WERI-Rb-1 (cell line): Measurements from ENCODE around the gene KCNQ2.

Experiments
- DNase-seq: peaks from one replicate; pipeline ENCODE4 v3.0.0-alpha.2; 2020
- H3K27ac ChIP-seq: fragments of 250-450 bp; sonication (Bioruptor Pico); 2 replicates; pipeline ENCODE4 v1.5.1; 2020; ENCODE audit warnings: mild to moderate bottlenecking, moderate library complexity
- H3K27me3 ChIP-seq: fragments of 250-450 bp; sonication (Bioruptor Pico); 2 replicates; pipeline ENCODE4 v1.5.1; 2021; ENCODE audit warnings: mild to moderate bottlenecking, low read depth, moderate library complexity; ENCODE audit not compliant: insufficient read depth, severe bottlenecking
- H3K36me3 ChIP-seq: fragments of 250-450 bp; sonication (Bioruptor Pico); 2 replicates; pipeline ENCODE4 v1.5.1; 2020; ENCODE audit warnings: mild to moderate bottlenecking, moderate library complexity
- H3K4me3 ChIP-seq: 2 replicates; pipeline ENCODE4 v1.5.1; 2011; ENCODE audit warnings: low read depth, mild to moderate bottlenecking, control low read depth, low read length
- H3K9me3 ChIP-seq: fragments of 250-450 bp; sonication (Bioruptor Pico); 2 replicates; pipeline ENCODE4 v1.5.1; 2021; ENCODE audit warnings: mild to moderate bottlenecking, moderate library complexity; ENCODE audit not compliant: severe bottlenecking
- CTCF ChIP-seq: IDR thresholded peaks from 2 replicates; pipeline ENCODE4 v1.5.1; 2011; ENCODE audit warnings: low read depth, mild to moderate bottlenecking, control low read depth, inconsistent platforms, low read length

The KCNQ2 gene

GRCh38 chr20:63414720-63415430 lies 57.6 kb downstream of the KCNQ2 start:
- TF ChIP-seq CTCF = no peak
- H3K36me3 ChIP-seq = peaks cover 20% of the 10 kb centered on the region
- H3K9me3 ChIP-seq = no peaks in the 10 kb centered on the region
- peak overlapping the region; percentile 44; the same call in 1 of the 2 replicates for H3K27ac ChIP-seq
- no peak overlapping the region for H3K4me3 ChIP-seq
- DNase-seq = no peak
- no peaks in the 10 kb centered on the region for H3K27me3 ChIP-seq

- Histone ChIP-seq H3K9me3 (no peaks in the 10 kb centered on the region), H3K27ac (no peak overlapping the region), H3K36me3 (peaks cover 20% of the 10 kb centered on the region), H3K4me3 (no peak overlapping the region), H3K27me3 (no peaks in the 10 kb centered on the region)
- no peak for DNase-seq
- TF ChIP-seq CTCF = no peak
These were observed 58.3 kb downstream of the KCNQ2 start for GRCh38 chr20:63413963-63414684.

- DNase-seq = no peak
- no peaks in the 10 kb centered on the region for H3K27me3 ChIP-seq
- H3K4me3 ChIP-seq = no peak overlapping the region
- peaks cover 20% of the 10 kb centered on the region for H3K36me3 ChIP-seq
- H3K27ac ChIP-seq = no peak overlapping the region; the same call in 1 of the 2 replicates
- no peaks in the 10 kb centered on the region for H3K9me3 ChIP-seq
- no peak for TF ChIP-seq CTCF
These were observed 59.1 kb downstream of the KCNQ2 start for GRCh38 chr20:63413323-63413722.

GRCh38 chr20:63412889-63413288 lies 59.6 kb downstream of the KCNQ2 start:
- H3K27me3 ChIP-seq = no peaks in the 10 kb centered on the region
- peaks cover 20% of the 10 kb centered on the region for H3K36me3 ChIP-seq
- H3K9me3 ChIP-seq = no peaks in the 10 kb centered on the region
- TF ChIP-seq CTCF = no peak
- H3K4me3 ChIP-seq = no peak overlapping the region
- H3K27ac ChIP-seq = no peak overlapping the region
- no peak for DNase-seq

- Histone ChIP-seq H3K9me3 (no peaks in the 10 kb centered on the region), H3K4me3 (no peak overlapping the region), H3K27ac (no peak overlapping the region), H3K27me3 (no peaks in the 10 kb centered on the region), H3K36me3 (peaks cover 20% of the 10 kb centered on the region)
- DNase-seq = no peak
- no peak for TF ChIP-seq CTCF
These were observed 60.4 kb downstream of the KCNQ2 start for GRCh38 chr20:63411898-63412631.
